ENCODE results near the gene CLEC17A. TPM values are rescaled to one million over a fixed set of nuclear protein-coding genes. Genes with fewer than 3 reads are reported as not detected.

CLEC17A gene
- total and polyA plus RNA-seq, 2 of the 8 experiments (the other 6 are each of a cell fraction or from before 2014, with no cell fraction given), result not detected

DNA sequence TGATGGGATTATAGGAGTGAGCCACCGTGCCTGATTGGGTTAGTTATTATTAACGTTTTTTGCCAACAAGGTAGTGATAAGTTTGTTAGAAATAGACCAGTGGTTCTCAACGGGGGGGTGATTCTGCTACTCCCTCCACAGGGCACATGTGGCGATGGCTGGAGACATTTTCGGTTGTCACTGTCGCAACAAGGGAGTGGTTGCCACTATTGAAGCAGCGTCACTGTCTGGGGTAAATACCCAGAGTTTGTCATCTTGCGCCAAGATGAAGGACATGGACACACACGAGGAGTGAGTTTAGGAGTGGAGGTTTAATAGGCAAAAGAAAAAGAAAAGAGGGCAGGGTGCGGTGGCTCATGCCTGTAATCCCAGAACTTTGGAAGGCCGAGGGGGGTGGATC is 72.8 kb downstream of the CLEC17A start:
- Histone ChIP-seq H3K4me1 (replicated peaks in 1 of 4; ENCODE audit: control insufficient read depth in 3 of 4, insufficient read depth in 4 of 4, low read length in 3 of 4) (no peaks in the 10 kb centered on the region), H4K91ac (replicated peaks; ENCODE audit: insufficient read length, low read length) (no peak overlapping the region), H2BK20ac (ENCODE audit: low read length) (no peak overlapping the region), H2AFZ (ENCODE audit: low read length) (no peak overlapping the region), H2BK5ac (ENCODE audit: low read depth, low read length) (no peak overlapping the region), H4K5ac (ENCODE audit: insufficient read length, low read depth, low read length) (no peak overlapping the region), H3K4ac (replicated peaks; ENCODE audit: insufficient read length, low read depth, low read length) (no peak overlapping the region), H2BK120ac (replicated peaks; ENCODE audit: low read depth, low read length) (no peak overlapping the region), H4K8ac (ENCODE audit: extremely low read depth, insufficient read depth, low read length) (no peak overlapping the region), H3K27ac (ENCODE audit: low read depth, low read length) (no peak overlapping the region), H3K23me2 (ENCODE audit: low read depth, low read length) (0 out of 2 replicates have a peak, but pooled peaks cover 1% of the 10 kb centered on the region), H3K9ac (replicated peaks in 1 of 4; ENCODE audit: extremely low read depth in 1 of 4, low read depth in 3 of 4, low read length in 3 of 4) (no peak overlapping the region), H4K20me1 (replicated peaks in 1 of 2; ENCODE audit: control insufficient read depth in 1 of 2, insufficient read depth in 2 of 2, low read length in 2 of 2) (no peaks in the 10 kb centered on the region), H3K18ac (ENCODE audit: extremely low read depth, low read length) (no peak overlapping the region), H3K4me3 (ENCODE audit: extremely low read depth in 1 of 4, insufficient read depth in 2 of 4, low read depth in 3 of 4, low read length in 4 of 4) (no peak overlapping the region), H3K14ac (ENCODE audit: insufficient read length) (no peak overlapping the region), H3K9me3 (ENCODE audit: insufficient read depth in 2 of 2, low read depth in 1 of 2, low read length in 1 of 2) (peaks cover 27 to 42% of the 10 kb centered on the region in 2 experiments), H3K23ac (ENCODE audit: insufficient read length) (no peak overlapping the region), H3K36me3 (ENCODE audit: control insufficient read depth in 2 of 4, insufficient read depth in 4 of 4, low read length in 3 of 4) (no peaks in the 10 kb centered on the region), H3K4me2 (ENCODE audit: insufficient read depth in 1 of 2, low read depth in 2 of 2, low read length in 2 of 2) (no peak overlapping the region), H2BK15ac (ENCODE audit: low read length) (no peak overlapping the region), H3K79me2 (ENCODE audit: control insufficient read depth in 1 of 2, insufficient read depth in 2 of 2, low read length in 2 of 2) (no peaks in the 10 kb centered on the region), H2AK5ac (ENCODE audit: low read depth, low read length) (no peak overlapping the region), H3K27me3 (replicated peaks in 1 of 4; ENCODE audit: control insufficient read depth in 3 of 4, extremely low read depth in 1 of 4, insufficient read depth in 3 of 4, low read length in 3 of 4) (no peaks in the 10 kb centered on the region), H3K56ac (replicated peaks; ENCODE audit: insufficient read length, low read depth, low read length) (no peak overlapping the region), H2BK12ac (ENCODE audit: low read depth, low read length) (no peak overlapping the region), H3K79me1 (ENCODE audit: low read depth, low read length) (no peaks in the 10 kb centered on the region)
- WGBS, 2 experiments (ENCODE audit: extremely low coverage in 1 of 2, insufficient coverage in 1 of 2, insufficient read length in 1 of 2, insufficient replicate concordance in 2 of 2, low coverage in 1 of 2, low lambda C conversion rate in 2 of 2, missing lambda C conversion rate in 1 of 2), result 79% methylated on average over 11 of the region's 11 CpGs; no CpG with 5 or more reads in 1 of the 2 experiments
- CTCF ChIA-PET (ENCODE audit: partially characterized antibody), result interaction anchor here (1.3 kb wide), 1 partner anchor 9 kb away, joined by 3 read pairs; no protein-coding TSS in a partner anchor
- TF ChIP-seq BACH1 (IDR thresholded peaks at IDR 0.05; ENCODE audit: low read length), result no peak
- POLR2A ChIA-PET (ENCODE audit: partially characterized antibody), result no interaction called here
- DNase-seq (ENCODE audit: low read depth in 1 of 2, low spot score in 2 of 2) (no peak), FAIRE-seq (no peak)
